ENCODE data around the gene GLA.

GLA gene

DNA sequence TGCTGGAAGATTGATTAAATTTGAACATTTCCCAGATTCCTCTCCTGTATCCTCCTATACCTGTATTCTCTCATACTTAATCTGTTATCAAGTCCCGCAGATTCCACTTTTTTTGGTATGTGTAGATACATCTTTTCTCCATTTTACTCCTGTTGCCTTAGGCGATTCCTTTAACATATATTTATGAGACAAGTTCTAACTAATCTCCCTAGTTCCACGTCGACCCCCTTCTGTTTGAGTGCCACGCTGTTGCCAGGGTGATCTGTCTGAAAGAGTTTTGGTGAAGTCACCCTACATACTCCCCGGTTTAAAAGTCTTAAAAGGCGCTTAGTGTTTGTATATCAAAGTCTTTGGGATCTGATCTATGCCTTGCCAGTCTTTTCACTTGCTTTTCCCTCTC is 2.7 kb upstream of the GLA start:
- peaks cover 41% of the 10 kb centered on the region for H3K4me1 ChIP-seq (ENCODE audit: insufficient read depth, low read length)

DNA sequence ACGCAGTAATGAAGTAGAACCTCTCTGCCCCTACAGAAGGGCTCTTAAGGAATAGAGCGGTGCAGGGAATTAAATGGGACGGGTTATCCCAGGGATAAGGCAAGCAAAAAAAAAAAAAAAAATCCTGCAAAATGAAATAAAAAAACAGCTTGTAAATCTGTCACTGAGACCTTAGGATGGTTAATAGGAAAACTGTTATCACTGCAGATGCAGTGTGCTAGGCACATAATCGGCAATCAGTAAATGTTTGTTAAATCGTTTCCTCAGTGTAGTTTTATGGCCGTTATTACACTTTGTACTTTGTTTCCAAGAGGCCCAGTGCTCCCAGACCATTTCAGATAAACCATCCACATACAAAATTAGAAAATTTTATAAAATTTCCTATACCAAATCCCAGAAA is 1.3 kb upstream of the GLA start:
- H3K36me3 ChIP-seq (ENCODE audit: insufficient read depth, low read length) = peaks cover 18% of the 10 kb centered on the region
- H3K4me1 ChIP-seq (ENCODE audit: insufficient read depth, low read length) = peaks cover 43% of the 10 kb centered on the region
- H2AFZ ChIP-seq (ENCODE audit: low read depth, low read length) = no peak overlapping the region
- H3K4me2 ChIP-seq (ENCODE audit: insufficient read depth, low read length) = peak overlapping the region; percentile 80
- H3K79me2 ChIP-seq (ENCODE audit: insufficient read depth, low read length) = peaks cover 68% of the 10 kb centered on the region
- TF ChIP-seq EZH2 (IDR thresholded peaks at IDR 0.05; ENCODE audit: borderline replicate concordance, low read depth, low read length, severe bottlenecking) = no peak
- TF ChIP-seq, protein P1, sequence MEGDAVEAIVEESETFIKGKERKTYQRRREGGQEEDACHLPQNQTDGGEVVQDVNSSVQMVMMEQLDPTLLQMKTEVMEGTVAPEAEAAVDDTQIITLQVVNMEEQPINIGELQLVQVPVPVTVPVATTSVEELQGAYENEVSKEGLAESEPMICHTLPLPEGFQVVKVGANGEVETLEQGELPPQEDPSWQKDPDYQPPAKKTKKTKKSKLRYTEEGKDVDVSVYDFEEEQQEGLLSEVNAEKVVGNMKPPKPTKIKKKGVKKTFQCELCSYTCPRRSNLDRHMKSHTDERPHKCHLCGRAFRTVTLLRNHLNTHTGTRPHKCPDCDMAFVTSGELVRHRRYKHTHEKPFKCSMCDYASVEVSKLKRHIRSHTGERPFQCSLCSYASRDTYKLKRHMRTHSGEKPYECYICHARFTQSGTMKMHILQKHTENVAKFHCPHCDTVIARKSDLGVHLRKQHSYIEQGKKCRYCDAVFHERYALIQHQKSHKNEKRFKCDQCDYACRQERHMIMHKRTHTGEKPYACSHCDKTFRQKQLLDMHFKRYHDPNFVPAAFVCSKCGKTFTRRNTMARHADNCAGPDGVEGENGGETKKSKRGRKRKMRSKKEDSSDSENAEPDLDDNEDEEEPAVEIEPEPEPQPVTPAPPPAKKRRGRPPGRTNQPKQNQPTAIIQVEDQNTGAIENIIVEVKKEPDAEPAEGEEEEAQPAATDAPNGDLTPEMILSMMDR (IDR thresholded peaks at IDR 0.05; ENCODE audit: borderline replicate concordance, extremely low read depth, low read length, poor library complexity, severe bottlenecking) = no peak
- H3K9ac ChIP-seq (ENCODE audit: low read depth, low read length) = peak overlapping the region; percentile 76
- H3K4me3 ChIP-seq (ENCODE audit: low read depth in 1 of 2, low read length in 2 of 2) = peak overlapping the region; percentile 50 to 72; a peak in 3 of 4 replicates
- H3K9me3 ChIP-seq (ENCODE audit: insufficient read depth, low read length, severe bottlenecking) = no peaks in the 10 kb centered on the region
- peak overlapping the region; percentile 86 for H3K27ac ChIP-seq (ENCODE audit: low read length)
- DNase-seq (no peak), ATAC-seq (ENCODE audit: insufficient read depth, low read depth) (no peak)
- peaks cover 8% of the 10 kb centered on the region for H4K20me1 ChIP-seq (ENCODE audit: insufficient read depth, low read length)
- no peaks in the 10 kb centered on the region for H3K27me3 ChIP-seq (ENCODE audit: insufficient read depth, low read length, poor library complexity)

More for the DNA sequence above, 2.7 kb upstream of the GLA start:
- DNase-seq (no peak), ATAC-seq (ENCODE audit: insufficient read depth, low read depth) (no peak)
- H3K79me2 ChIP-seq (ENCODE audit: insufficient read depth, low read length) = peaks cover 62% of the 10 kb centered on the region
- peak overlapping the region; percentile 80; the same call in 1 of the 2 replicates for H3K4me2 ChIP-seq (ENCODE audit: insufficient read depth, low read length)
- H3K27me3 ChIP-seq (ENCODE audit: insufficient read depth, low read length, poor library complexity) = no peaks in the 10 kb centered on the region
- H3K36me3 ChIP-seq (ENCODE audit: insufficient read depth, low read length) = peaks cover 18% of the 10 kb centered on the region
- H4K20me1 ChIP-seq (ENCODE audit: insufficient read depth, low read length) = peaks cover 8% of the 10 kb centered on the region
- no peak overlapping the region for H2AFZ ChIP-seq (ENCODE audit: low read depth, low read length)
- no peak overlapping the region for H3K27ac ChIP-seq (ENCODE audit: low read length)
- no peak overlapping the region for H3K9ac ChIP-seq (ENCODE audit: low read depth, low read length)
- no peaks in the 10 kb centered on the region for H3K9me3 ChIP-seq (ENCODE audit: insufficient read depth, low read length, severe bottlenecking)
- TF ChIP-seq, protein P1 (IDR thresholded peaks at IDR 0.05; ENCODE audit: borderline replicate concordance, extremely low read depth, low read length, poor library complexity, severe bottlenecking) = no peak
- no peak for TF ChIP-seq EZH2 (IDR thresholded peaks at IDR 0.05; ENCODE audit: borderline replicate concordance, low read depth, low read length, severe bottlenecking)
- no peak overlapping the region; a peak in 1 of 4 replicates for H3K4me3 ChIP-seq (ENCODE audit: low read depth in 1 of 2, low read length in 2 of 2)

DNA sequence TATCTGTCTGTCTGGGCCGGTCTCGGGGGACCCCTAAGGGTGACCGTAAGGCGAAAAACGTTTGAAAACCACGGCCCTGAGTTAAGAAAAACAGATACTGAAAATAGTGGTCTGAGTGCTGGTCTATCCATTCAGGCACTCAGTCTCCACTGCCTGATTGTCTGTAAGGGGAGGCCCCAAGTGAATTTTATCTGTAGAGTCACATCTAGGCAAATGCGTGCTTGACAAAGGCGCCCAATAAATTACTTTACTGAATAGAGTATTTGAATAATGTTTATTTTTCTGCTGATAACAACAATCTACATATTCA is 762 bp upstream of the GLA start:
- H2AFZ ChIP-seq (ENCODE audit: low read depth, low read length) = peak overlapping the region; percentile 78
- H3K36me3 ChIP-seq (ENCODE audit: insufficient read depth, low read length) = peaks cover 22% of the 10 kb centered on the region
- H3K4me3 ChIP-seq (ENCODE audit: low read depth in 1 of 2, low read length in 2 of 2) = peak overlapping the region; percentile 50 to 72
- H3K4me2 ChIP-seq (ENCODE audit: insufficient read depth, low read length) = peak overlapping the region; percentile 80
- H4K20me1 ChIP-seq (ENCODE audit: insufficient read depth, low read length) = peaks cover 8% of the 10 kb centered on the region
- H3K27ac ChIP-seq (ENCODE audit: low read length) = peak overlapping the region; percentile 86
- ATAC-seq (ENCODE audit: insufficient read depth, low read depth) = peak; percentile 25
- peaks cover 43% of the 10 kb centered on the region for H3K4me1 ChIP-seq (ENCODE audit: insufficient read depth, low read length)
- H3K79me2 ChIP-seq (ENCODE audit: insufficient read depth, low read length) = peaks cover 68% of the 10 kb centered on the region
- no peaks in the 10 kb centered on the region for H3K27me3 ChIP-seq (ENCODE audit: insufficient read depth, low read length, poor library complexity)
- TF ChIP-seq, protein P1 (IDR thresholded peaks at IDR 0.05; ENCODE audit: borderline replicate concordance, extremely low read depth, low read length, poor library complexity, severe bottlenecking) = no peak
- TF ChIP-seq EZH2 (IDR thresholded peaks at IDR 0.05; ENCODE audit: borderline replicate concordance, low read depth, low read length, severe bottlenecking) = no peak
- no peak for DNase-seq
- no peaks in the 10 kb centered on the region for H3K9me3 ChIP-seq (ENCODE audit: insufficient read depth, low read length, severe bottlenecking)
- peak overlapping the region; percentile 76 for H3K9ac ChIP-seq (ENCODE audit: low read depth, low read length)

Measured in DND-41 (cell line).